Myocyte (in vitro differentiated cells): ENCODE data around the gene RETREG1. TPM values are rescaled to one million over a fixed set of nuclear protein-coding genes. Genes with fewer than 3 reads are reported as not detected.
A peak's percentile ranks its signal among the peaks of the same experiment; 100 is the strongest.
"Not testable (repeated sequence)": the region's sequence is repeated elsewhere in the genome, so short reads cannot be mapped to it uniquely, and the experiment has no call there.

Experiments
- DNase-seq: peaks from one replicate; pipeline ENCODE4 v3.0.0-alpha.2; 2012; ENCODE audit warnings: low read depth
- polyA plus RNA-seq: library from polyadenylated mRNA; unstranded; fragments of >200 nt; gene quantifications from one replicate; pipeline ENCODE4 v1.2.1, GENCODE V29; 2012; ENCODE audit warnings: missing spikeins
- total RNA-seq: library from RNA; depleted of rRNA; stranded (reverse); fragments of >200 nt; gene quantifications from 2 replicates; pipeline ENCODE4 v1.2.3, GENCODE V29; 2014

RETREG1 gene, protein sequence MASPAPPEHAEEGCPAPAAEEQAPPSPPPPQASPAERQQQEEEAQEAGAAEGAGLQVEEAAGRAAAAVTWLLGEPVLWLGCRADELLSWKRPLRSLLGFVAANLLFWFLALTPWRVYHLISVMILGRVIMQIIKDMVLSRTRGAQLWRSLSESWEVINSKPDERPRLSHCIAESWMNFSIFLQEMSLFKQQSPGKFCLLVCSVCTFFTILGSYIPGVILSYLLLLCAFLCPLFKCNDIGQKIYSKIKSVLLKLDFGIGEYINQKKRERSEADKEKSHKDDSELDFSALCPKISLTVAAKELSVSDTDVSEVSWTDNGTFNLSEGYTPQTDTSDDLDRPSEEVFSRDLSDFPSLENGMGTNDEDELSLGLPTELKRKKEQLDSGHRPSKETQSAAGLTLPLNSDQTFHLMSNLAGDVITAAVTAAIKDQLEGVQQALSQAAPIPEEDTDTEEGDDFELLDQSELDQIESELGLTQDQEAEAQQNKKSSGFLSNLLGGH
- 11.3 and 17.3 TPM in 2 replicates for total RNA-seq
- 8.1 TPM for polyA plus RNA-seq

- peak; percentile 46 for DNase-seq
Observed at GRCh38 chr5:16616536-16617273, at the start of gene RETREG1. TSS of gene RETREG1 (minus strand) at chr5:16616997. CDS start at chr5:16616971, 26 bp downstream.

DNA sequence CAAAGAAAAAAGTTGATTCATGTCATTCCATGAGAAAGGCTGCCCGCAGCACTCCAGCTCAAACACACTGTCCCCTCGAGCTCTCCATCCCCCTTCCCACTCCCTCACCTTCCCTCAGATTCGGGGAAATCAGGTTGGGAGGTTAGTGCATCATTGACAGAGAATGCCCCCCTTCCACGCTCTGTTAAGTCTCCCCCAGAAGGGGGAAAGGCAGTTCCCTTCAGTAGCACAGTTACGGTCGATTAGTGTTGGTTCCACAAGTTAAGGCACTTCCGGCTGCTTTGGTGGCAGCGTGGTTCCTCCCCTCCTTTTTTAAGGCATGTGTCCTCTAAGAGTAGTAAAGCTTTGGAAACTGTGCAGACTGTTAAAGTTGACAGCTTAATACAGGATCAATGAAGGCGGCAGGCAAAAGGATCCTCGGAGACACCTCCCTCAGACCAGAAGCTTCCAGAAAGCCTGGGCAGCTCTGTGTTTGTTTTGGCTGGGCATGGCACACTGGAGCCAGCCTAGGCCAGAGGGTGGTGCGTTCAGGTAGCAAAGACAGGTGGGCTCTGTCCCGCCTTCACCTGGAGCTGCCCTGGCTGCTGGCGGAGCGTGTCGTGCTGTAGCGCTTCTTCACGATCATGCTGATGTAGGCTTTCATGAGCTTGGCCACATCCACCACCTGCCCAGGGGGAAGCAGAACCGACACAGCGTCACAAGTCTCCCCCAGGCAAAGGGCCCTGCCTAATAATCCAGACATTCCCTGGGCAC, 49.5 kb upstream of the RETREG1 start:
- no peak for DNase-seq

GRCh38 chr5:16665601-16666000, 48.8 kb upstream of the RETREG1 start:
- DNase-seq, result no peak

DNA sequence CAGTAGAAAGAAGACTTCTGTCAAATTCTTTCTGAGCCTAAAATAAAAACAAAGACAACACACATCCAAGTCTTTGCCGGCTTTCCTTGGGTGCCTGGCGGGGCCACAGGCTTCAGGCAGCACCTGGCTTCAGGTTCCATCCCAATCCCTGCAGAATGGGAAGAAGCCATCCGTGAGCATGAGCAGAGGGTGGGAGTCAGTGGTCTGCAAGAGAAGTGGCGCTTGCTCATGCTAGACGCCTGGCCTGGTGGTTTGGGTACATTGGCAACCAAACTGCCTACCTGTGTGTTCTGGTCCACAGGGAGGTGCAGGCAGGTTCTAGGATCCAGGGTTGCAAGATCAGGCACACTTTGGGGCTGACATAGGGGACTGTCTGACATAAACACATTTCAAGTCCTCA, 47.6 kb upstream of the RETREG1 start:
- no peak for DNase-seq

GRCh38 chr5:16663840-16664239, 47.0 kb upstream of the RETREG1 start:
- no peak for DNase-seq

DNA sequence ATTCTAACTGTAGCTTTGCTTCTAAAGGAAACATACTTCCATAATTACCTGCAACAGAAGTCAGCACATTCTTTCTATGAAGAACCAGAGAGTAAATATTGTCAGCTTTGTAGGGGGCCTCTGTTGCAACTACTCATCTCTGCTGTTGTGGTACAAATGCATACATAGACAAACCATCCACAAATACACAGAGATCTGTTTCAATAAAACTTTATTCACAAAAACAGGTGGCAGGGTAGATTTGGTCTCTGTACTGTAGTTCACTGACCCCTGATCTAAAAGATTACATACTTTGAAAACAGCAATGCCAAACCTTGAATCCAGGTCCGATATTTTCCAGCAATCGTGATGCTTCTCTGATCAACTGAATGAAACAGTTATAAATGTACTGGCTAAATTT, 44.9 kb upstream of the RETREG1 start:
- no peak for DNase-seq

- no peak for DNase-seq
Observed at GRCh38 chr5:16660982-16661381, 44.2 kb upstream of the RETREG1 start.

DNA sequence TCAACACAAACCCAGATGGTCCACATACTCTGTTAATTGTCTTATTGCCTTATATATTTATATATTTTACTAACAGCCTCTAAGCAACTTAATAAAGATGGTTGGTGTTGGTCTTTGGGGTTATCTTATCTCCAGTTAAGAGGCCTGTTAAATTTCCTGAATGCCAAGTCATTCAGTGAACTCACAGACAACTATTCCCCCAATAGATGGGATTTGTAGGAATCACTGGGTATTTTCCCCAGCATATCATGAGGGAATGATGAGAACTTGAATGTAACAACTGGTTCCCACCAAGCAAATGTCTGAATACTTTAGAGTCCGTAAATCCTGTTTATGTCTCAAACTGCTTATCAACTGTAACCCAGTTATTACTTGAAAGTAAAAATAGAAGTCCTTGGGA, 42.7 kb upstream of the RETREG1 start:
- DNase-seq, result no peak

- no peak for DNase-seq
Observed at GRCh38 chr5:16656561-16657191, 39.9 kb upstream of the RETREG1 start.

DNA sequence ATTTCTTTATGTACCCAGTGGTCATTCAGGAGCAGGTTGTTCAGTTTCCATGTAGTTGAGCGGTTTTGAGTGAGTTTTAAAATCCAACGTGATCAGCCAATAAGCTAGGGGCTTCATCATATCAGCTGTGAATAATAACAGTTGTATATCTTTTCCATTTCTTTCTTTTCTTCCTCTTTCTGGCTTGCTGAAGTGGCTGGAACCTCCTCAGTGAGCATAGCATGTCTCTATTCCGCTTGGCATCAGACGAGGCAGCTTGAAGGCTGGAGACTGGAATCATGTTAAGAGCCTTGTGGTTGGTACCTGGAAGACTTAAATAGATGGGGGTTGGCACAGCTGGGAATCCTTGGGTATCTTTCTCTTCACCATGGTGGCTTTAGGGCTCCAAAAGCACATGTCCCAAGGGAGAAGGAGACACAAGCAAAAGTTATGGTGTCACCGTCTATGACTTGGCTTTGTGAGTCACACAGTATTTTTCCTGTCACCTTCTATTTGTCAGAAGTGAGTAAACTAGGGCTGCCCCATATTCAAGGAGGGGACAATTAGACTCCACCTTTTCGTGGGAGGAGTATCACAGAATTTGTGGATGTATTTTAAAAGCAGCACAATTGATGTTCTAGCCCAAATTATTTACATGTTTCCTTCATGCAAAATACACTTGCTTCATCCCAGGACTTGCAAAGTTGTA, 38.0 kb upstream of the RETREG1 start:
- peak; percentile 47 for DNase-seq

DNA sequence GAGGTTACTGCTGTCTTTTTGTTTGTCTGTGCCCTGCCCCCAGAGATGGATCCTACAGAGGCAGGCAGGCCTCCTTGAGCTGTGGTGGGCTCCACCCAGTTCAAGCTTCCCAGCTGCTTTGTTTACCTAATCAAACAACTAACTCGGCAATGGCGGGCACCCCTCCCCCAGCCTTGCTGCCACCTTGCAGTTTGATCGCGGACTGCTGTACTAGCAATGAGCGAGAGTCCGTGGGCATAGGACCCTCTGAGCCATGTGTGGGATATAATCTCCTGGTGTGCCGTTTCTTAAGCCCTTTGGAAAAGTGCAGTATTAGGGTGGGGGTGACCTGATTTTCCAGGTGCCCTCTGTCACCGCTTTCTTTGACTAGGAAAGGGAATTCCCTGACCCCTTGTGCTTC, 31.9 kb upstream of the RETREG1 start:
- not testable (repeated sequence) for DNase-seq

DNA sequence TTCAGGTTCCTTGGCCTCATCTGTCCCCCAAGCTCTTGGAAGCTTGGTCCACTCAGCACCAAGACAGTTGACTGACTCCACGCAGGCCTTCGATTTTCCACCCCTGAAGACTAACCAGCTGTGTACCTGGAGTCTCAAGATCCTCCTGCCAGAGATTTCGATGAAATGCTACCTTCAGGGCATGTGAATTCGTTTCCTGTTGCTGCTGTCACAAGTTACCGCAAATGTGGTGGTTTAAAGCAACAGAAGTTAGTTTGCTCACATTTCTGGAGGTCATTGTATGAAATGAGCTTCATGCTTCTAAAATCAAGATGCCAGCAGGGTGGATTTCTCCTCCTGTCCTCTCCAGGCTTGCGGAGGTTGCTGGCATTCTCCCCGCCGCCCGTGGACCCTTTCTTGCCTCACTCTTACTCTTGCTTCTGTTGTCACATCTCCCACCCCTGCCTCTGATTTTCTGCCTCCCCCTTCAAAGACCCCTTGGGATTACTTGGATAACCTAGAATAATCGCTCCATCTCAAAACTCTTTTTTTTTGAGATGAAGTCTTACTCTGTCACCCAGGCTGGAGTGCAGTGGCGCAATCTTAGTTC, 27.6 kb upstream of the RETREG1 start:
- DNase-seq, result no peak

DNA sequence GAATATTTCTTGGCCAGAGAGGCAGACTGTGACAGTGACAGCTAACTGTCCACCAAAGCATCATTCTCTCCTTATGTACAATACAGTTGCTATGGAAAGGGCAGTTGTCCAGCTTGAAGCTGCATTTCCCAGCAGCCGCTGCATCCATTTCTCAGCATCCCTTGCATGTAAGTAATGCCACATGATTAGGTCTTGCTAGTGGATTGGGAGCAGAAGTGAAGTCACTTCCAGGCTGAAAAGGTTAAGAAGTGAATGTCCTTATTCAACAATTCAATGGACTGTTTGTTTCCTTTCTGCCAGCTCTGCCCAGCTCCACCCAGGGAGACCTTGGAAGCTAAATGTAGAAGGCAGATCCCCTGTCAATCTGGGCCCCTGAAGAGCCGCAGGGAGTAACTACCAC, 26.1 kb upstream of the RETREG1 start:
- no peak for DNase-seq

GRCh38 chr5:16639206-16639605, 22.4 kb upstream of the RETREG1 start:
- no peak for DNase-seq

- DNase-seq, result peak; percentile 21
Observed at GRCh38 chr5:16628376-16628775, 11.6 kb upstream of the RETREG1 start.

DNA sequence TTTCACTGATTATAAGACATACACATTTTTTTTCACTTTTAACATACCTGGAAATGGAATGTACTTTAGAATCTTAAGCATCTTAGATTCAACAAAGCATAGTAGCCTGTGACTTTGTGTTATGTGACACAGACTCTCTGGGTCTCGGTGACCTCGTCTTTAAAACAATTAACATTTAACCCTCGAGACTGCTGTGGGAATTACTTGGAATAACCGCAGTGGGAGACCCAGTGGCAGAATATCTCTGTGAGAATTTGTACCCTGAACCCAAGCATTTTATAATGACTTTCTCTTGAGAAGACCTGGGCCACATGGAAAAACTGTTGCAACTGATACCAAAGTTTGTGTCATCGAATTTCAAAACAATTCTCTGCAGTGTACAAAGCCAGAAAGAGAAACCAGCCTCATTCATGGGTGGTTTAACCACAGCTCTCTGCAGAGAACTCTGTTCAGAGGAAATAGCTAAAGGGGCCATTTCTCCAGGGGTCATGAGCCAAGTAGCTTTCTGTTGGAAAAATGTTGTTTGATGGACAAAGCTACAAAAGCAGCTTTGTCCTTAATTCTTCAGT, 10.0 kb upstream of the RETREG1 start:
- DNase-seq, result peak; percentile 24

DNA sequence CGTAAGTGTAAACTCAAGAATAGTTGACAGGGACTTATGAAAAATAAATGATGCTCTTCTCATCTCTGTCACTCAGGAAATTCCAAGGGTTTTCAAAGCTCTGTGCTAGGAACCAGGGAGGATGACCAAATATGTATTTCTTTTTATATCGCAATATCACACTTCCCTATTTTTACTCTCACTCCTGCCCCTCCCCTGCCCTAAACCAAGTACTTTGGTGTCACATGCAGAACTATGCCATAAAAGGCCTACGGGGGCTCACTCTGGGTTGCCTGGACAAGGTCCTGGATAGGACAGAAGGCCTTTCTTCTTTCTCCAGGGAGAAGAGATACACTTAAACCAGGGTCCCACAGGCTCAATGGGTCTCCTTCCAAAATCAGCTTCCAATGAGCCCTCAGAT, 8.3 kb upstream of the RETREG1 start:
- DNase-seq, result no peak

DNA sequence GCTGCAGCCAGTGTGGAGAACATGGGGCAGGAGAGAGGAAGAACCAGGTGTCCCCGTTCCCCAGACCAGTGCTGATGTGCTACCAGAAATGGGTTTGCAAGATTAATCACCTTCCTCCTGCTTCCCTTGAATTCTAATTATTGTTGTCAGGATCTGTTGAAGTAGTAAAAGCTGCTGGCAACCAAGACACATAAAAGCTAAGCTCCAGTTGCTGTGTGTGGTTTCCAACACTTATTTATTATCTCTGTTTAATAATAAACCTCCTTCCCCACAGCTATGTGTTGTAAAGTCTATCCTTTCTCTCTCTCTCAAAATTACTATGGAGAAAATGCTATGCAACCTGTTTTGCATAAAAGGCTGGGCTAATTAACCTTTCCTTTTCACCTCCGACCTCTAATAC, 2.3 kb upstream of the RETREG1 start:
- DNase-seq, result peak; percentile 16

- DNase-seq, result no peak
Observed at GRCh38 chr5:16618138-16618897, 1.5 kb upstream of the RETREG1 start.
